ENCODE data around the gene ANO3.

Gene ANO3

DNA sequence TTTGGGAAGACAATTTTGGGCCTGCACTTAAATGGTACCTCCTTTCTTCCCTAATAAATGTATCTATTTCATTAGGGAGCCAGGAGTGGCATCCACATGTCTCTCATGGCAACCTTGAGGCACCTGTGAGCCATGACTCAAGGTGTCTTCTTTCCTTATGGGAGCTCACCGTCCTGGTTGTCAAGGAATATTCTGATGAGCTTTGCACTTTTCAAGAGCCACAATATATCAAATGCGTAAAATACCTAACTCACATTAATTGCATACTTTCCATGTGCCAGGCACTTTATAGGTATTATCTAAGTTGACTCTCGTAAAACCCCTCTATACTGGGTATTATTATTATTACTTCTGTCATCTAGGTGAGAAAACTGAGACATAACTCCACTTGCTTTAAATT, 207.6 kb downstream of the ANO3 start:
- DNase-seq (ENCODE audit: low read depth in 2 of 2), result no peak
- TF ChIP-seq, protein P1, sequence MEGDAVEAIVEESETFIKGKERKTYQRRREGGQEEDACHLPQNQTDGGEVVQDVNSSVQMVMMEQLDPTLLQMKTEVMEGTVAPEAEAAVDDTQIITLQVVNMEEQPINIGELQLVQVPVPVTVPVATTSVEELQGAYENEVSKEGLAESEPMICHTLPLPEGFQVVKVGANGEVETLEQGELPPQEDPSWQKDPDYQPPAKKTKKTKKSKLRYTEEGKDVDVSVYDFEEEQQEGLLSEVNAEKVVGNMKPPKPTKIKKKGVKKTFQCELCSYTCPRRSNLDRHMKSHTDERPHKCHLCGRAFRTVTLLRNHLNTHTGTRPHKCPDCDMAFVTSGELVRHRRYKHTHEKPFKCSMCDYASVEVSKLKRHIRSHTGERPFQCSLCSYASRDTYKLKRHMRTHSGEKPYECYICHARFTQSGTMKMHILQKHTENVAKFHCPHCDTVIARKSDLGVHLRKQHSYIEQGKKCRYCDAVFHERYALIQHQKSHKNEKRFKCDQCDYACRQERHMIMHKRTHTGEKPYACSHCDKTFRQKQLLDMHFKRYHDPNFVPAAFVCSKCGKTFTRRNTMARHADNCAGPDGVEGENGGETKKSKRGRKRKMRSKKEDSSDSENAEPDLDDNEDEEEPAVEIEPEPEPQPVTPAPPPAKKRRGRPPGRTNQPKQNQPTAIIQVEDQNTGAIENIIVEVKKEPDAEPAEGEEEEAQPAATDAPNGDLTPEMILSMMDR (IDR thresholded peaks at IDR 0.05; ENCODE audit: low read depth, low read length), result no peak
- H3K4me3 ChIP-seq (replicated peaks in 1 of 2; ENCODE audit: low read depth in 2 of 2, low read length in 2 of 2), result no peak overlapping the region

GRCh38 chr11:26541870-26542269, 209.9 kb downstream of the ANO3 start:
- no peak for DNase-seq (ENCODE audit: low read depth in 2 of 2)
- TF ChIP-seq, protein P1 (IDR thresholded peaks at IDR 0.05; ENCODE audit: low read depth, low read length), result no peak

GRCh38 chr11:26549176-26549575, 217.2 kb downstream of the ANO3 start:
- DNase-seq (ENCODE audit: low read depth in 2 of 2), result no peak
- TF ChIP-seq, protein P1 (IDR thresholded peaks at IDR 0.05; ENCODE audit: low read depth, low read length), result no peak
- H3K4me3 ChIP-seq (replicated peaks in 1 of 2; ENCODE audit: low read depth in 2 of 2, low read length in 2 of 2), result no peak overlapping the region

More at GRCh38 chr11:26541870-26542269, 209.9 kb downstream of the ANO3 start:
- no peak overlapping the region for H3K4me3 ChIP-seq (replicated peaks in 1 of 2; ENCODE audit: low read depth in 2 of 2, low read length in 2 of 2)

GRCh38 chr11:26550022-26550421, 218.1 kb downstream of the ANO3 start:
- no peak overlapping the region for H3K4me3 ChIP-seq (replicated peaks in 1 of 2; ENCODE audit: low read depth in 2 of 2, low read length in 2 of 2)
- TF ChIP-seq, protein P1 (IDR thresholded peaks at IDR 0.05; ENCODE audit: low read depth, low read length), result no peak
- DNase-seq (ENCODE audit: low read depth in 2 of 2), result no peak

- H3K4me3 ChIP-seq (replicated peaks in 1 of 2; ENCODE audit: low read depth in 2 of 2, low read length in 2 of 2), result no peak overlapping the region
- peak; percentile 31 to 41 for DNase-seq (ENCODE audit: low read depth in 2 of 2)
- TF ChIP-seq, protein P1 (IDR thresholded peaks at IDR 0.05; ENCODE audit: low read depth, low read length), result peak; percentile 43
Observed at GRCh38 chr11:26551186-26551801, 219.4 kb downstream of the ANO3 start.

DNA sequence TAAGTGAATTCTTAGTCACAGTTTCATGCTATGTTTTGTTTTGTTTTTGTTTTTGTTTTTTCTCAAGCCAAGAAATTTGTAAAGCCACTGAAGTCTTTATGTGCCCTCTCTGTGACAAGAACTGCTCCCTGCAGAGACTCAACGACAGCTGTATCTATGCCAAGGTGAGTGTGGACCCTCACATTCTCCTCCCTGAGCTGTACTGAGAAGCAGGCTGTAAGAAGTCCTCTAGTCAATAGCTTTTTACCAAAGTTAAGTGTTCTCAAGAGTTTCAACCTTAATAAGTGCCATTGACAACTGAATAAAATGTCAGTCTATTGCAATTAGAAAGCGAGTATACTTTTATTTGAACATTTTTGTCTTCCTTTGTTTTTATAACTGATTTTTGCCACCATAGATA, 221.3 kb downstream of the ANO3 start:
- no peak for DNase-seq (ENCODE audit: low read depth in 2 of 2)
- H3K4me3 ChIP-seq (replicated peaks in 1 of 2; ENCODE audit: low read depth in 2 of 2, low read length in 2 of 2), result no peak overlapping the region
- TF ChIP-seq, protein P1 (IDR thresholded peaks at IDR 0.05; ENCODE audit: low read depth, low read length), result no peak

- DNase-seq (ENCODE audit: low read depth in 2 of 2), result no peak
- TF ChIP-seq, protein P1 (IDR thresholded peaks at IDR 0.05; ENCODE audit: low read depth, low read length), result no peak
- H3K4me3 ChIP-seq (replicated peaks in 1 of 2; ENCODE audit: low read depth in 2 of 2, low read length in 2 of 2), result no peak overlapping the region
Observed at GRCh38 chr11:26554455-26554854, 222.5 kb downstream of the ANO3 start.
